A549 (cell line): ENCODE data around the gene LRRC30.

Source experiments
- BHLHE40 ChIP-seq: IDR thresholded peaks from 2 replicates; pipeline ENCODE4 v1.6.1; 2012; ENCODE audit warnings: low read depth, low read length, inconsistent platforms
- CEBPB ChIP-seq, 2 experiments: fragments of >200 bp in 1 of 2; sonication (Bioruptor Twin) in 1 of 2; formaldehyde crosslinking in 1 of 2; IDR thresholded peaks; 2 replicates each; pipeline ENCODE4 v1.6.1; 2012 to 2016
- CHD4 ChIP-seq: fragments of 200-600 bp; sonication (generic); IDR thresholded peaks from 2 replicates; pipeline ENCODE4 v1.6.1; 2016; ENCODE audit warnings: antibody characterized with exemption, mild to moderate bottlenecking, borderline replicate concordance
- GATA3 ChIP-seq: IDR thresholded peaks from 2 replicates; pipeline ENCODE4 v1.6.1; 2012; ENCODE audit warnings: borderline replicate concordance
- HOXA7 ChIP-seq: fragments of 250-450 bp; sonication (Bioruptor Pico); IDR thresholded peaks from 2 replicates; pipeline ENCODE4 v1.5.0; 2020; ENCODE audit warnings: mild to moderate bottlenecking, moderate library complexity
- JUNB ChIP-seq: fragments of >200 bp; sonication (Bioruptor Twin); formaldehyde crosslinking; IDR thresholded peaks from 2 replicates; pipeline ENCODE4 v1.6.1; 2016
- MAZ ChIP-seq: fragments of 150-350 bp; IDR thresholded peaks from 2 replicates; pipeline ENCODE4 v1.6.1; 2014; ENCODE audit warnings: antibody characterized with exemption, low read depth, low read length, borderline replicate concordance
- NR3C1 ChIP-seq: fragments of >200 bp; sonication (Bioruptor Twin); formaldehyde crosslinking; IDR thresholded peaks from 3 replicates; pipeline ENCODE4 v1.6.1; 2017
- POLR2A ChIP-seq: IDR thresholded peaks from 2 replicates; pipeline ENCODE4 v1.6.1; 2012; ENCODE audit warnings: mild to moderate bottlenecking, low read length
- RAD21 ChIP-seq, 2 experiments: fragments of >200 bp in 1 of 2; sonication (Bioruptor Twin) in 1 of 2; formaldehyde crosslinking in 1 of 2; IDR thresholded peaks in 1 of 2; conservative IDR thresholded peaks in 1 of 2; 2 replicates in 1 of 2; 3 replicates in 1 of 2; pipeline ENCODE4 v1.6.1; 2012 to 2018; ENCODE audit warnings: inconsistent platforms in 1 of 2
- TF ChIP-seq, protein P1 (sequence below): fragments of 150-350 bp; IDR thresholded peaks from 2 replicates; pipeline ENCODE4 v1.6.1; 2014; ENCODE audit warnings: low read depth, mild to moderate bottlenecking, low read length
- TF ChIP-seq, protein P2 (sequence below): fragments of >200 bp; sonication (Bioruptor Twin); formaldehyde crosslinking; IDR thresholded peaks from 3 replicates; pipeline ENCODE4 v1.5.1; 2016
- TF ChIP-seq, protein P3 (sequence below): IDR thresholded peaks from 2 replicates; pipeline ENCODE4 v1.6.1; 2012
- TF ChIP-seq, protein P4 (sequence below): fragments of 450-650 bp; IDR thresholded peaks from 2 replicates; pipeline ENCODE4 v1.6.1; 2014; ENCODE audit warnings: antibody characterized with exemption

DNA sequence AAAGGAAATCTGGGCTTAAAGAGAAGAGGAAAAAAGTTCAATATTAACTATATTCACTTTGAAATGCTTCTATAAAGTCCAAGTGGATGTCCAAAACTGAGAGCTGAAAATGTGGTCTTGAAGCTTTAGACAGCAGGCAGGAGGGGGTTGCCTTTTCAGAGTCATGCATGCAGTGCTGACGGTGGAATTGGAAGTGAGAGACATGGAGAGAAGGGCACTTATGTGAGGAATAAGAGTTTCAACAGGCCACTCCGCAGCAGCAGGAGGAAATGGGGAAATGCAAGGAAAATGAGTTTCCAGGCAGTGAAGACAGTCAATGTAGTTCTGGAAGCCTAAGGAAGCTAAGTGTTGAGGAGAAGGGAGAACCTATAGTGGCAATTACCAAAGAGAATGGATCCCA lies 33.0 kb upstream of the LRRC30 start:
- no peak for TF ChIP-seq MAZ
- no peak for TF ChIP-seq JUNB
- TF ChIP-seq HOXA7 (CRISPR knock-in tag): no peak
- TF ChIP-seq, protein P1, sequence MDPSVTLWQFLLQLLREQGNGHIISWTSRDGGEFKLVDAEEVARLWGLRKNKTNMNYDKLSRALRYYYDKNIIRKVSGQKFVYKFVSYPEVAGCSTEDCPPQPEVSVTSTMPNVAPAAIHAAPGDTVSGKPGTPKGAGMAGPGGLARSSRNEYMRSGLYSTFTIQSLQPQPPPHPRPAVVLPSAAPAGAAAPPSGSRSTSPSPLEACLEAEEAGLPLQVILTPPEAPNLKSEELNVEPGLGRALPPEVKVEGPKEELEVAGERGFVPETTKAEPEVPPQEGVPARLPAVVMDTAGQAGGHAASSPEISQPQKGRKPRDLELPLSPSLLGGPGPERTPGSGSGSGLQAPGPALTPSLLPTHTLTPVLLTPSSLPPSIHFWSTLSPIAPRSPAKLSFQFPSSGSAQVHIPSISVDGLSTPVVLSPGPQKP: no peak
- no peak for TF ChIP-seq NR3C1
- TF ChIP-seq POLR2A: no peak
- TF ChIP-seq, protein P2, sequence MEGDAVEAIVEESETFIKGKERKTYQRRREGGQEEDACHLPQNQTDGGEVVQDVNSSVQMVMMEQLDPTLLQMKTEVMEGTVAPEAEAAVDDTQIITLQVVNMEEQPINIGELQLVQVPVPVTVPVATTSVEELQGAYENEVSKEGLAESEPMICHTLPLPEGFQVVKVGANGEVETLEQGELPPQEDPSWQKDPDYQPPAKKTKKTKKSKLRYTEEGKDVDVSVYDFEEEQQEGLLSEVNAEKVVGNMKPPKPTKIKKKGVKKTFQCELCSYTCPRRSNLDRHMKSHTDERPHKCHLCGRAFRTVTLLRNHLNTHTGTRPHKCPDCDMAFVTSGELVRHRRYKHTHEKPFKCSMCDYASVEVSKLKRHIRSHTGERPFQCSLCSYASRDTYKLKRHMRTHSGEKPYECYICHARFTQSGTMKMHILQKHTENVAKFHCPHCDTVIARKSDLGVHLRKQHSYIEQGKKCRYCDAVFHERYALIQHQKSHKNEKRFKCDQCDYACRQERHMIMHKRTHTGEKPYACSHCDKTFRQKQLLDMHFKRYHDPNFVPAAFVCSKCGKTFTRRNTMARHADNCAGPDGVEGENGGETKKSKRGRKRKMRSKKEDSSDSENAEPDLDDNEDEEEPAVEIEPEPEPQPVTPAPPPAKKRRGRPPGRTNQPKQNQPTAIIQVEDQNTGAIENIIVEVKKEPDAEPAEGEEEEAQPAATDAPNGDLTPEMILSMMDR: no peak
- TF ChIP-seq GATA3: no peak
- TF ChIP-seq CEBPB (IDR thresholded peaks at IDR 0.05): no peak
- TF ChIP-seq BHLHE40: no peak
- TF ChIP-seq, protein P3, sequence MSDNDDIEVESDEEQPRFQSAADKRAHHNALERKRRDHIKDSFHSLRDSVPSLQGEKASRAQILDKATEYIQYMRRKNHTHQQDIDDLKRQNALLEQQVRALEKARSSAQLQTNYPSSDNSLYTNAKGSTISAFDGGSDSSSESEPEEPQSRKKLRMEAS: no peak
- no peak for TF ChIP-seq RAD21 (conservative IDR thresholded peaks at IDR 0.05 in 1 of 2, IDR thresholded peaks at IDR 0.05 in 1 of 2)
- TF ChIP-seq CHD4: no peak
- TF ChIP-seq, protein P4, sequence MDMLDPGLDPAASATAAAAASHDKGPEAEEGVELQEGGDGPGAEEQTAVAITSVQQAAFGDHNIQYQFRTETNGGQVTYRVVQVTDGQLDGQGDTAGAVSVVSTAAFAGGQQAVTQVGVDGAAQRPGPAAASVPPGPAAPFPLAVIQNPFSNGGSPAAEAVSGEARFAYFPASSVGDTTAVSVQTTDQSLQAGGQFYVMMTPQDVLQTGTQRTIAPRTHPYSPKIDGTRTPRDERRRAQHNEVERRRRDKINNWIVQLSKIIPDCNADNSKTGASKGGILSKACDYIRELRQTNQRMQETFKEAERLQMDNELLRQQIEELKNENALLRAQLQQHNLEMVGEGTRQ: no peak
